T-helper 9 cell (primary cell): ENCODE results near the gene FHAD1.
"Not testable (repeated sequence)": the region's sequence is repeated elsewhere in the genome, so short reads cannot be mapped to it uniquely, and the experiment has no call there.

Experiments
- DNase-seq: peaks from one replicate; pipeline ENCODE4 v3.0.0-alpha.2; 2020

The FHAD1 gene

GRCh38 chr1:15277933-15278332 is 30.9 kb downstream of the FHAD1 start:
- DNase-seq = no peak

- DNase-seq = no peak
These were observed 32.7 kb downstream of the FHAD1 start for GRCh38 chr1:15279576-15280230.

- DNase-seq = no peak
These were observed 33.4 kb downstream of the FHAD1 start for GRCh38 chr1:15280416-15280815.

GRCh38 chr1:15282038-15282437 is 35.0 kb downstream of the FHAD1 start:
- DNase-seq = no peak

GRCh38 chr1:15282810-15283474 is 35.9 kb downstream of the FHAD1 start:
- no peak for DNase-seq

- no peak for DNase-seq
These were observed 36.5 kb downstream of the FHAD1 start for GRCh38 chr1:15283526-15283925.

- no peak for DNase-seq
These were observed 39.4 kb downstream of the FHAD1 start for GRCh38 chr1:15286452-15286851.

GRCh38 chr1:15287035-15287979 is 40.3 kb downstream of the FHAD1 start:
- no peak for DNase-seq

- DNase-seq = no peak
These were observed 41.3 kb downstream of the FHAD1 start for GRCh38 chr1:15288173-15288926.

GRCh38 chr1:15289251-15289651 is 42.2 kb downstream of the FHAD1 start:
- no peak for DNase-seq

GRCh38 chr1:15290382-15290781 is 43.4 kb downstream of the FHAD1 start:
- DNase-seq = no peak

GRCh38 chr1:15295696-15296095 is 48.7 kb downstream of the FHAD1 start:
- DNase-seq = no peak

- DNase-seq = no peak
These were observed 49.7 kb downstream of the FHAD1 start for GRCh38 chr1:15296585-15297321.

- not testable (repeated sequence) for DNase-seq
These were observed 51.0 kb downstream of the FHAD1 start for GRCh38 chr1:15297975-15298374.

GRCh38 chr1:15299179-15299578 is 52.2 kb downstream of the FHAD1 start:
- no peak for DNase-seq

- no peak for DNase-seq
These were observed 52.8 kb downstream of the FHAD1 start for GRCh38 chr1:15299806-15300205.

- no peak for DNase-seq
These were observed 56.9 kb downstream of the FHAD1 start for GRCh38 chr1:15303935-15304334.

- peak; percentile 72 for DNase-seq
These were observed 57.9 kb downstream of the FHAD1 start for GRCh38 chr1:15304708-15305467.

GRCh38 chr1:15305468-15305770 is 58.4 kb downstream of the FHAD1 start:
- DNase-seq = no peak

GRCh38 chr1:15306352-15306751 is 59.3 kb downstream of the FHAD1 start:
- not testable (repeated sequence) for DNase-seq

- DNase-seq = no peak
These were observed 61.1 kb downstream of the FHAD1 start for GRCh38 chr1:15308135-15308534.
